GM15510 (cell line): ENCODE measurements around the gene ZNF586.

Experiments
- POLR2A ChIP-seq: IDR thresholded peaks from 3 replicates; pipeline ENCODE4 v1.6.1; 2011; ENCODE audit warnings: borderline replicate concordance; ENCODE audit not compliant: insufficient read length; ENCODE audit errors: extremely low read depth

ZNF586 gene

DNA sequence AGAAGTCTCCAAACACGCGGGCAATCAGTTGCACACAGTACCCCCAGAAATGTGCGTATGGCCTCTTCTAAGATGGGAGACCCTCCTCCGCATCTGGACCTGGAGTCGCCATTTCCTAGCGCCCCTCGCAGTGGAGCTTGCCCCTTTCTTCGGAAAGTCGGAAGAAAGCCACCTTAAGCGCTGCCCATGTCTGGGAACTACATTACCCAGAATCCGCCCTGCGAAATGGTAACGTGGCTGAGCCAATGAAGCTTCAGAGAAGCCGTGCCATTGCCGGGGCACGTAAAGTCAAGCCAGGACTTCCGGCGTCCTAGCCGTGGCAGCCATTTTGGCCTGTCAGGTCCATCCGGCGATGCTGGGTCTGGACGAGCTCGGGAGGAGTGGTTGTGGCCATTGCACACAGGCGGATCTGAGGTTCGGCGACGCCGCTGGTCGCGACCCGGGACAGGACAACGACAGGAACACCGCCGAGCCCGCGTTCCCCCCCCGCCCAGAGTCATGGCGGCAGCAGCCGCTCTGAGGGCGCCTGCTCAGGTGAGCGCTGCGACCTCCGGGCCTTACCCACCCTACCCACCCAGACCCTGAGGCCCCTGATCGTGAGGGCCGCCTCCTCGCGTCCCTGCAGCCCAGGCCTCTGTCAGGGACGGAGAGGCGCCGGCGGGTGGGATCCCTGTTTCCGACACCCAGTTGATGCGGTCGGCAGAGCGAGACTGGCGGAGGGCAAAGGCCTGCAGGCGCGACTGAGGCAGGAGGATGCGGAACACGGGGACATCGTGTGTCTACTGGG is at the start of gene ZNF586:
Gene ZNF586, plus strand, starts transcription at position 332 of the 787 bp plus-strand sequence. Its CDS starts 167 bp downstream, at position 499.
- peak; percentile 78 for TF ChIP-seq POLR2A

DNA sequence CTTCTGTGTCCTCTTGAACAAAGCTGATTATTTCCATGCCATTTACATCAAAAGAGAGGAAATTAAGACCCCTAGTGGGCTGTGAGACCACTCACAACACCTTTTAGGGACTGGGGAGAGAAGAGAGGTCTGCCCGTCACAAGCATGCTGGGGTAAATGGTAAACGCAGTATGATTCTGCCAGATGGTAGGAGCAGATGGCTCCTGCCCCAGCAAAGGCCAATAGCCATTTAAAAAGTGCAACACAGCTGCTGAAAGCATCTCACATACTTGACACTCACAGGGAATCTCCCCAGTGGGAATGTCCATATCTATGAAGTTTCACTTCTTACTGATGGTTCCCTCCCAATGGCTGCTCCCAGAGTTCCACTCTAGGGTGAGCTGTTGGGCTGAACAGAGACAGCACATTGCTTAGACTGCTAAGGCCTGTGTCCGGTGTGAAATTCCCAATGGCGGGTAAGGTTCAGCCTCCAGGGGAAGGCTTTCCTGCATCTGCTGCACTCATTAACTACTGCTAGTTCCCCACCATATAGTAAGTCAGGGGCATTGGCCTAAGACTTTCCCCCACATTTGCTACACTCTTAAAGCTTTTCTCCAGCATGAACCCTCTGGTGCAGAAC is 49.5 kb upstream of the ZNF586 start:
- no peak for TF ChIP-seq POLR2A

DNA sequence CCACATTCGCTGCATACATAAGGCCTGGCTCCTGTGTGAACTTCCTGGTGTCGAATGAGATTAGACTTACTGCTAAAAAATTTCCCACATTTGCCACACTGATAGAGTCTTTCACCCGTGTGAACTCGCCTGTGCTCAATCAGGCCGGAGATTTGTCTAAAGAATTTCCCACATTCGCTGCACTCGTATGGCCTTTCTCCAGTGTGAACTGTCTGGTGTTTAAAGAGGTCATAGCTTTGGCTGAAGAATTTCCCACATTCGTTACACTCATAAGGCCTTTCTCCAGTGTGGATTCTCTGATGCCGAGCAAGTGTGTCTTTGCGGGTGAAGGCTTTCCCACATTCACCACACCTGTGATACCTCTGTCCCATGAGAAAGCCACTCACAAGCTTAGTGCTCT is 48.6 kb upstream of the ZNF586 start:
- no peak for TF ChIP-seq POLR2A

DNA sequence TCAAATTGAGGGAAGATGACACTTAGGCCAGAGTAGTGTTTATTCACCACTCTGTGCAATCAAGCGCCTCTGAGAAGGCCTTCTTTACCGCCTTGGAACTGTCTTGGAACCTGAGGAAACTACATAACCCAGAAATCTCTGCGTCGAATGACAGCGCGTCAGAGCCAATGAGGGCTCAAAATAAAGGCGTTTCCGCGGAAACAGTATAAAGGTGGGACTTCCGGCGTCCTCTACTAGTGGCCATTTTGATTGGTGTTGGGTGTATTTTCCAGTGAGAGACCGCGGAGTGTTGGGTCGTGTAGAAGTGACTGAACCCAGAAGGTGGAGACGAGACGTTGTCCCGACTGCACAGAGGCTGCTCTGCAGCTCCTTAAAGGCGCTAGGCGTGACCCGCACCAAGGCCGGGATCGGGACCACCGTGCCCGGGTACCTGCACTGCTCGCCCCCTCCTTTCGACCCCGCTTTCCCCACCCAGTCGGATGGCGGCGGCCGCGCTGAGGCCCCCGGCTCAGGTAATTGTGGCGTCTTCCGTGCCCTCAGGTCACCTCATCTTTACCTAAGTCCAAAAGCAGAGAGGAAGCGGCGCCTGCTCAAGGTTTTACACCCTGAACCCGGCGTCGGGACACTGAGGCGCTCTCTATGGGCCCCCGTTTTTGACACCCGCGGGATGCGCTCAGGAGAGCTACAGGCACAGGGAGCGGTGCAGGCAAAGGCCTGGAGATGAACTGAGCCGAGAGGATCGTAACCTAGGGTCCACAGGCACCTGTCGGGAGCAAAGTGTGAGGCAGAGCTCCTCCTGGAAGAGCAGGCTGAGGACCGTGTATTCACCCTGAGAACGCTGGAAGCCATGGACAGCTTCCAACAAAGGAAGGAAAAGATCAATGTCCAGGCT is 22.6 kb upstream of the ZNF586 start, which contains the start of gene ZNF776:
Gene ZNF776, plus strand, starts transcription at position 236 of the 892 bp plus-strand sequence. Its CDS starts 244 bp downstream, at position 480.
- peak; percentile 67 for TF ChIP-seq POLR2A

DNA sequence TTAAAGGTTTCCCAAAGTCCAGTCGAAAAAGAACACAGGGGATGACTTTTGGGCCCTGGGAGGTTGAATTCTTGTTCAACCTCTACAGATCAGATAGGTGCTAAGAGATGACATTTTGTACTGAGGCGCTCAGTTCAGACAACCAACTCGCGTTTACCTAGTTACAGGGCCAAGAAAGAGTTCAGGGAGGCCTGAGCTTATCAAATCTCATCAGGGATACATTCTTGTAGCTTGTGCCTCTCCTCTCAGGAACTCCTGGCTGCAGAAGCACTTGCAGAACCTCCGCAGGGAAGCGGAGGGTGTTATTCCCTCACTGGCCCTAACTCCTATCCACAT is 22.0 kb upstream of the ZNF586 start:
- no peak for TF ChIP-seq POLR2A

DNA sequence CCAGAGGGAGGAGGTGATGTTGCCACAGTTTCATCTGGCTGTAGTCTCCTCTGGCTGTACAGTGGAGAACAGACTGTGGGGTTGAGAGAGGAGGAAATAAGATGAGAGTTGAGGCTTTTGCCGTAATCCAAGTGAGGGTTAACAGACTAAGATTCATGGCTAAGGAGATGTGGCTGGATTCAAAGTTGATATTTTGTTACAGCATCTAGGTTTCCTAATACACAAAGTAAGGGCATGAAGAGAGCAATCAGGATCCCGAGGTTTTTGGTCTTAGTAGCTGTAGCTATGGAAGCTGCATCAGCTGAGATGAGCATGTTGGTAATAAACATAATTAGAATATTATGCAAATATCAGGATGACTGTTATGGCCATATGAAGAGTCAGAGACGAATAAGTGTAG is 21.4 kb upstream of the ZNF586 start:
- no peak for TF ChIP-seq POLR2A

DNA sequence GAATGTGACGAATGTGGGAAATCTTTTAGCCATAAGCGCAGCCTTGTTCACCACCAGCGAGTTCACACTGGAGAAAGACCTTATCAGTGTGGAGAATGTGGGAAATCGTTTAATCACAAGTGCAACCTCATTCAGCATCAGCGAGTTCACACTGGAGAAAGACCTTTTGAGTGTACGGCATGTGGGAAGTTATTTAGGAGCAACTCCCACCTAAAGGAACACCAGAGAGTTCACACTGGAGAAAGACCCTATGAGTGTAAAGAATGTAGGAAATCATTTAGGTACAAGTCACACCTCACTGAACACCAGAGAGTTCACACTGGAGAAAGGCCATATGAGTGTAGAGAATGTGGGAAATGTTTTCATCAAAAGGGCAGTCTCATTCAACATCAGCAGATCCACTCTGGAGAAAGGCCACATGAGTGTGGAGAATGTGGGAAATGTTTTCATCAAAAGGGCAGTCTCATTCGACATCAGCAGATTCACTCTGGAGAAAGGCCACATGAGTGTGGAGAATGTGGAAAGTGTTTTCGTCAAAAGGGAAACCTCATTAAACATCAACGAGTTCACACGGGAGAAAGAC is 15.3 kb upstream of the ZNF586 start:
- TF ChIP-seq POLR2A: no peak

DNA sequence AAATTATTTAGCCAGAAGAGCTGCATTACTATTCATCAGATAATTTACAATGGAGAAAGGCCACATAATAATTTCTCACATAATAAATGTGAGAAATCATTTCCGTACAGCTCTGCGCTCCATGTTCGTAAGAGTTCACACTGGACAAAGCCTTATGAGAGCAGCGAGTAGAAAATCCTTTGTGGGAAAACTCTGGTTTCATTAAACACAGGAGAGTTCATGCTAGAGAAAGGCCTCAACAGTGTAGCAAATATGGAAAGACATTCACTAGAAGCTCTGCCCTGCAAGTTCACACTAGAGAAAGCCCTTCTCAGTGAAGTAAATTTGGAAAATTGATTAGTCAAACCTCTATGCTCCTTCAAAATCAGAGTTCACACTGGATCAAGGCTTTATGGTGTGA is 14.4 kb upstream of the ZNF586 start:
- no peak for TF ChIP-seq POLR2A

DNA sequence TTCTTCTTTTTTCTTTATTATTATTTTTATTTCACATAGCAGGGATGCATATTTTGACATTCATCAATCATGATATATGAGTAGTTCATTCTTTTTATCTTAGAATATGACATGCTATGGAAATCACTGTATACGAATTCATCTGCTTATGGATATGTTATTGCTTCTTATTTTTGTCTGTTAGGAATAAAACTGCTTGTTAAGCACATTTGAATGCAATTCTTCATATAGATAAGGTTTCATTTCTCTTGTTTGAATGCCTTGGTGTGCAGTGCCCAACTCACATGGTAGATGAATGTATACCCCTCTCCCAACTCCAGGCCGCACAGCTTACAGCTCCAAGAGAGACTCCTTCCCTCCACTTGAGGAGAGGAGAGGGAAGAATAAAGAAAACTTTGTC is 11.5 kb upstream of the ZNF586 start:
- no peak for TF ChIP-seq POLR2A

DNA sequence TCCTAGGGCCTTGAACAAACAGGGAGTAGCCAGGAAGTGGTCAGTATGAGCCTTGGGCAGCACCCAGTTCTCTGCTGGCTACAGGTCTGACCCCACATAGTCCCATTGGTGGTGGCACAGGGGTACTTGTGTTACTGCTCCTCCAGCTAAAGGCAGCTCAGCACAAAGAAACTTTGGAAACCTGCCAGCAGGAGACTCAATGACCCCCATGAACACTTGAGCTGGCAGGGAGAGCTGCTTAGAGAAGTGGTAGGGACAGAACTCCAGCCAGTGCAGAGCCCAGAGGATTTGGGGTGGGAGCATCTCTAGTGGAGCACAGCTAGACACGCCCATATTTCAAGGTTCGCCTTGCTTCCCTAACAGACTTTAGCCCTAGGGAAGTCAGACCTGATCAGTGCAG is 10.4 kb upstream of the ZNF586 start:
- no peak for TF ChIP-seq POLR2A

DNA sequence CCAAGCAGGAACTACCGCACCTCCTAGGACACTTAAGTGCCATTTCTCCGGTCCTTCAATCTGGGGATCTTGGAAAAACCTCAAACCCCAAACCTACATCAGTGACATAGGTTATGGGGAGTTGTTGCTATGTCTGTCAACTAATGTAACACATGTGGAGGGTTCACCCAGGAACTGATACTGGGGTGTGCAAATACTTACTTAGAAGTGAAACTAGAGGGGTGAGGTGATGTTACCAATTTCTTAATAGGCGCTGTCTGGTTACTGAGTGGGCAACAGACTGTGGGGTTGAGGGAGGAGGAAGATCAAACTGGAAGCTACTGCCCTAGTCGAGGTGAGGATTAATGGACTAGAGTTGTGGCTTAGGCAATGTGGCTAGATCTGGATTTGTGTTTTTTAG is 1.9 kb downstream of the ZNF586 start:
- TF ChIP-seq POLR2A: no peak

DNA sequence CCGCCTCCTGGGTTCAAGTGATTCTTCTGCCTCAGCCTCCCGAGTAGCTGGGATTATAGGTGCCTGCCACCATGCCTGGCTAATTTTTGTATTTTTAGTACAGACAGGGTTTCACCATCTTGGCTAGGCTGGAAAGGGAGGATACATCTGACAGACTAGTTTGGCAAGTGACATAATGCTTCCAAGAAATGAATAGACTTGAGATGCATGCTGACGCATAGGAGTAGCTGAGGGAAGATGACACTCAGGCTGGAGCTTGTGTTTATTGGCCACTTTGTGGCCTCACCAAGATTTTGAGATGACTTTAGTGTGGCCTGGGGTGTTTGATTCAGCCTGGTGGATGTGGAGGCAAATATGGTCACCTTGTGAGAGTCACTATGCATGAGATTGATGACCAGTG is 4.0 kb downstream of the ZNF586 start:
- no peak for TF ChIP-seq POLR2A

DNA sequence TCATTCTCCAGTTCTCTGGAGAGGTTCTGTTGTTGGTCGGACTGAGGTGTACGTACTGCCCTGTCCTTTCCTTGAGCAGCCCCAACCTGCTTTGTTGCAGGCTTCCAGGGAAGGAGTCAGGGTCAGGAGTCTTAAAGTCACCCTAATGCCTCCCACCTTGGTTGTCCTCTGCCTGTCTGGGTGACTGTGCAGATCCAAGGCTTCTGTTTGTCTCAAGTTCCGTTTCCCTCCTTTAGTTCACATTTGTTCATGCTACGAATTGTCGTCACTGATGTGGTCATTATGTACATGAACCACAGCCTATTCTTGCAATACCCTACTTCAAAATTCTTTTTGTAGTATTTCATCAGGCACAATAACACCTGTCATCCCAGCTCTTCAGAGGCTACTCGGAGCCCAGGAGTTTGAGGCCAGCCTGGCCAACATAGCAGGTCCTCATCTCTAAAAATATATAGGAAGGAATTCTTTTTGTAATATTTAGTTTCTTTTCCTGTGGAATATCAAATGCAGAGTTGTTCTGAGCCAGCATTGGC is 7.4 kb downstream of the ZNF586 start:
- no peak for TF ChIP-seq POLR2A

DNA sequence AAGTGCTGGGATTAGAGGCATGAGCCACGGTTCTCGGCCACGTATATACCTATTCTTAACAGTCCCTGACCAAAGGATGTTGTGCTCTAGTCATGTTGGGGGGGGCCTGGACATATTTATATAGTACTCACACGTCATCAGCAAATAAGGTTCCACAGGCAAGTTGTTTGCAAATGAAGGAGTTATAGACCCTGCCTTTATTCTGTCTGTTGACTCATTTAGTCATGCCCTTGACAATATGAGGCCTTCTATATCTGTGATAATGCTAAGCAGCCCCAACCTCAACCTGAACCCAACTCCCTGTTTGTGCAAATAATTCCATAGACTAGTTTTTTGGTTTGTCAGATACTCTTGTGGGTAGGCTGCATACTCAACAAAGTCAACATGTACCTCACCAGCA is 8.9 kb downstream of the ZNF586 start:
- TF ChIP-seq POLR2A: no peak
